ENCODE results near the gene DUS2.

DNA sequence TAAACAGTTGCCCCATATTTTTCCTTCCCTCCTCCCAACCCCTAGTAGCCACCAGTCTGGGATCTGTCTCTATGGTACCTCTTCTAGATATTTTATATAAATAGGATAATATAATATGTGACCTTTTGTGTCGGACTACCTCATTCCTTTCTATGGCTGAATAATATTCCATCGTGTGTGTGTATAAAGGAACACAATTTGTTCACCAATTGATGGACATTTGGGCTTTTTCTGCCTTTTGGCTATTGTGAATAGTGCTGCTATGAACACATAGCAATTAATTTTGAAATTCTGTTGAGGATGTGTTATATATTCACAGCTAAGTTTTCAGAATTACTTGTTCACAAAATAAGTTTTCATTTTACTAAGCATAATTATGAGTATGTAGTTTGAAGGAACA, 64.6 kb downstream of the DUS2 start:
- TF ChIP-seq POLR2A (IDR thresholded peaks at IDR 0.05; ENCODE audit: low read depth, low read length) (no peak), POLR2AphosphoS5 (IDR thresholded peaks at IDR 0.05; ENCODE audit: low read depth, low read length) (no peak), TAF1 (IDR thresholded peaks at IDR 0.05; ENCODE audit: borderline replicate concordance, low read depth, low read length) (no peak)

Data from GM12892 (cell line).